ENCODE data around the gene MASP2.
"Not testable (repeated sequence)": the region's sequence is repeated elsewhere in the genome, so short reads cannot be mapped to it uniquely, and the experiment has no call there.

Gene MASP2

GRCh38 chr1:11058026-11058425 is 11.0 kb upstream of the MASP2 start:
- DNase-seq, result no peak

GRCh38 chr1:11057477-11057876 is 10.4 kb upstream of the MASP2 start:
- DNase-seq, result no peak

- DNase-seq, result no peak
Measured at GRCh38 chr1:11056504-11056903, 9.5 kb upstream of the MASP2 start.

- no peak for DNase-seq
Measured at GRCh38 chr1:11055676-11056075, 8.6 kb upstream of the MASP2 start.

- DNase-seq, result no peak
Measured at GRCh38 chr1:11054666-11055065, 7.6 kb upstream of the MASP2 start.

- no peak for DNase-seq
Measured at GRCh38 chr1:11054181-11054580, 7.1 kb upstream of the MASP2 start.

GRCh38 chr1:11053758-11054137 is 6.7 kb upstream of the MASP2 start:
- peak; percentile 69 for DNase-seq

- peak; percentile 68 for DNase-seq
Measured at GRCh38 chr1:11052839-11053757, 6.1 kb upstream of the MASP2 start.

- peak; percentile 41 for DNase-seq
Measured at GRCh38 chr1:11051781-11052511, 4.9 kb upstream of the MASP2 start.

- not testable (repeated sequence) for DNase-seq
Measured at GRCh38 chr1:11051121-11051520, 4.1 kb upstream of the MASP2 start.

GRCh38 chr1:11046270-11046566 is 821 bp downstream of the MASP2 start:
- no peak for DNase-seq

GRCh38 chr1:11045428-11046269 is 1.4 kb downstream of the MASP2 start:
- DNase-seq, result peak; percentile 14

GRCh38 chr1:11044849-11045427 is 2.1 kb downstream of the MASP2 start:
- DNase-seq, result no peak

GRCh38 chr1:11044086-11044848 is 2.8 kb downstream of the MASP2 start:
- no peak for DNase-seq

GRCh38 chr1:11042995-11043874 is 3.8 kb downstream of the MASP2 start:
- no peak for DNase-seq

- DNase-seq, result no peak
Measured at GRCh38 chr1:11042065-11042464, 5.0 kb downstream of the MASP2 start.

- DNase-seq, result no peak
Measured at GRCh38 chr1:11041048-11041447, 6.0 kb downstream of the MASP2 start.

- not testable (repeated sequence) for DNase-seq
Measured at GRCh38 chr1:11040105-11040429, 7.0 kb downstream of the MASP2 start.

- DNase-seq, result no peak
Measured at GRCh38 chr1:11039351-11040104, 7.5 kb downstream of the MASP2 start.

GRCh38 chr1:11037740-11038182 is 9.3 kb downstream of the MASP2 start:
- DNase-seq, result peak; percentile 93
